HG02870 (cell line): ENCODE measurements around the gene GULP1.

Experiments
- ATAC-seq: cut with Tn5 transposase; IDR thresholded peaks from one replicate; pipeline ENCODE4 v1.9.1; 2021; ENCODE audit warnings: mild to moderate bottlenecking, moderate library complexity; ENCODE audit not compliant: unreplicated experiment

GULP1 gene

GRCh38 chr2:188365058-188365641 is 73.5 kb downstream of the GULP1 start:
- ATAC-seq = no peak

- ATAC-seq = no peak
Observed at GRCh38 chr2:188367164-188367563, 75.5 kb downstream of the GULP1 start.

GRCh38 chr2:188369365-188369764 is 77.7 kb downstream of the GULP1 start:
- peak; percentile 84 for ATAC-seq

GRCh38 chr2:188378371-188378950 is 86.8 kb downstream of the GULP1 start:
- no peak for ATAC-seq

- no peak for ATAC-seq
Observed at GRCh38 chr2:188379748-188380147, 88.1 kb downstream of the GULP1 start.

- no peak for ATAC-seq
Observed at GRCh38 chr2:188380280-188380679, 88.6 kb downstream of the GULP1 start.

- no peak for ATAC-seq
Observed at GRCh38 chr2:188381614-188382013, 89.9 kb downstream of the GULP1 start.

GRCh38 chr2:188382107-188382506 is 90.4 kb downstream of the GULP1 start:
- no peak for ATAC-seq

GRCh38 chr2:188383158-188383557 is 91.5 kb downstream of the GULP1 start:
- ATAC-seq = no peak

- ATAC-seq = no peak
Observed at GRCh38 chr2:188385857-188386256, 94.2 kb downstream of the GULP1 start.

GRCh38 chr2:188388831-188389230 is 97.2 kb downstream of the GULP1 start:
- no peak for ATAC-seq

GRCh38 chr2:188391354-188391753 is 99.7 kb downstream of the GULP1 start:
- no peak for ATAC-seq

- no peak for ATAC-seq
Observed at GRCh38 chr2:188394931-188395472, 103.3 kb downstream of the GULP1 start.

- ATAC-seq = no peak
Observed at GRCh38 chr2:188395903-188396689, 104.4 kb downstream of the GULP1 start.

- no peak for ATAC-seq
Observed at GRCh38 chr2:188399159-188399558, 107.5 kb downstream of the GULP1 start.

- no peak for ATAC-seq
Observed at GRCh38 chr2:188403676-188404075, 112.0 kb downstream of the GULP1 start.

GRCh38 chr2:188404341-188405004 is 112.8 kb downstream of the GULP1 start:
- ATAC-seq = no peak

- ATAC-seq = no peak
Observed at GRCh38 chr2:188406414-188406813, 114.7 kb downstream of the GULP1 start.

- ATAC-seq = no peak
Observed at GRCh38 chr2:188410504-188411235, 119.0 kb downstream of the GULP1 start.

GRCh38 chr2:188412190-188412589 is 120.5 kb downstream of the GULP1 start:
- no peak for ATAC-seq

- no peak for ATAC-seq
Observed at GRCh38 chr2:188414411-188414810, 122.7 kb downstream of the GULP1 start.
